GM12874 (cell line): ENCODE data around the gene NDUFS4.

ENCODE experiments used
- CTCF ChIP-seq: IDR thresholded peaks from 2 replicates; pipeline ENCODE4 v1.5.1; 2011; ENCODE audit warnings: low read depth, mild to moderate bottlenecking, control low read depth, low read length, moderate library complexity; ENCODE audit not compliant: insufficient read depth

NDUFS4 gene

DNA sequence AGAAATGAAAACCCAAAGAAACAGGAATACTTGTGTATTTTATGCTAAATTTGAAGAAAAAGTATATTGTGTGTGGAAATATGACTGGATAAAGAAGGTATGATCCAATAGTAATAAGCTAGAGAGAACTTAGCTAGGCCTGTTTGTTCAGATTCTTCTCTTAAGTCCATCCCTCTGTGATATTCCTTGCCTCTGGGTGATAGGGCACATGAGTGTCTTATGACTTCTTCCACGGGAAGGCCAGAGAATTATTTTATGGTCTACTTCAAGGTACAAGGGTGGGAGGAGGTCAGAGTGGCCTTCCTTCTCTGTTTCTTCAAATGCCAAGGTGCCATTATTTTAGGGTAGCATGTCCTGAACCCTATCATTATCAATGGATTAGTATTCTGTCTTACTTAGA lies 113.7 kb downstream of the NDUFS4 start:
- no peak for TF ChIP-seq CTCF

GRCh38 chr5:53677632-53678031 lies 117.2 kb downstream of the NDUFS4 start:
- TF ChIP-seq CTCF: no peak

DNA sequence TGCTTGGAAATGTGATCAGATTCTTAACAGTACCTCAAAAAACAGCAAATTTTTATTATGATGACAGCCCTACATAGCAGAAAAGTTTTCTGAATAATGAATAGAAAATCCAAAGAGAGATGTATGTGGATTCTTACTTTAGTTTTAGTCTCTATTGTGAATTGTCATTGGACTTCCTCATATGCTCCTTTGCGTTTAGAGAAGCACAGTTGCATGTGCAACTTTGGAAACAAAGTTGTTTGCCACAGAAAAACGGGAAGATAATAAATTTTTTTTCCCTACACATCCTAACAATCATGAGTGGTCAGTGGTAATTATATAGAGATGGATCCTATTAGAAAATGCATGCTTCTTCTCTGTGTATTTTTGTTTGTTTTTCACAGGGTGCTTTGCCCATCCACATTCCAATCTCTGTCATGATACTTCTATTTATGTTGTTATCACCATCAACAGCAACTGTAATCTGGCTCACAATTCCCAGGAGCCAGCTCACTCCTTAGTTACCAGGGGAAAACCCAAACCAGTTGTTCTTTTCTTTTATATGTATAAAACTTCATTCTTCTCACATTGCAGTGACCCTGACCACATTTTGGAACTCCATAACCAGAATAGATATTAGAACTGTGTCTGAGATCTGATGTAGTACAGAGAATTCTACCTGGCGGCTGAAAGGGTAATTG lies 118.7 kb downstream of the NDUFS4 start:
- TF ChIP-seq CTCF: no peak

- TF ChIP-seq CTCF: no peak
Observed at GRCh38 chr5:53681079-53681478, 120.6 kb downstream of the NDUFS4 start.

DNA sequence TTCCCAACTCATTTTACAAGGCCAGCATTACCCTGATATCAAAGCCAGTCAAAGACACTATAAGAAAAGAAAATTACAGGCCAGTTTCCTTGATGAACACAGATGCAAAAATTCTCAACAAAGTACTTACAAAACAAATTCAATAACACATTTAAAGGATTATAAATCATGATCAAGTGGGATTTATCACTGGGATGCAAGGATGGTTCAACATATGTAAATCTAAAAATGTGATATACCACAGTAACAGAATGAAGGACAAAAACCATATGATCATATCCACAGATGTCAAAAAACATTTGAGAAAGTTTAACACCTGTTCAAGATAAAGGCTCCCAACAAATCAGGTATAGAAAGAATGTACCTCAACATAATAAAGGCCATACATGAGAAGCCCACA lies 130.6 kb downstream of the NDUFS4 start:
- no peak for TF ChIP-seq CTCF

GRCh38 chr5:53694520-53695022 lies 134.1 kb downstream of the NDUFS4 start:
- TF ChIP-seq CTCF: no peak

GRCh38 chr5:53712327-53712726 lies 151.9 kb downstream of the NDUFS4 start:
- no peak for TF ChIP-seq CTCF
